Measurements from ENCODE around the gene GPR15LG. TPM values are rescaled to one million over a fixed set of nuclear protein-coding genes. Genes with fewer than 3 reads are reported as not detected.

Gene GPR15LG
- total RNA-seq, 1 experiment from 2014 or later, result not detected

GRCh38 chr10:84126785-84127167 is 46.8 kb upstream of the GPR15LG start (continued):
- TF ChIP-seq REST (IDR thresholded peaks at IDR 0.05; ENCODE audit: low read depth), result no peak

DNA sequence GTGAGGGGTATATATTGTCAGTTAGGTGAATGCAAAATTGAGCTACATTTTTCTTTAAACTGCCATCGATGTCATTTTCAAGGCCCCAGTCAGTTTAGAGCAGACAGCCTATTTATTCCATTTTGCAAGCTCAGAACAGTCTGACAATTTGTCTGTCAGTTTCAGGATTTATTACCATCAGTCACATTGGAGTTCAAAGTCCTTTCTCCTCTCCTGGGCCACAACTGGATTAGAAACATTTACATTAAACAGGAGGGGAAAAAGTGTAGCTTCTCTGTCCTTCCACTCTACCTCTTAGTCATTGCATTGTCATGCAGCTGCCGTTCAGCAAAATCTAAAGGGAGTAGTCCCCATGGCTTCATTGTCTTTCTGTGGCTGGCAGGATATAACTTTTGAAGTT is 37.8 kb upstream of the GPR15LG start:
- H3K9ac ChIP-seq (ENCODE audit: low read length), result no peak overlapping the region
- ATAC-seq (no peak), DNase-seq (ENCODE audit: low read depth, low spot score) (no peak)
- H3K4me1 ChIP-seq (ENCODE audit: control insufficient read depth in 1 of 2, insufficient read depth in 2 of 2, low read length in 2 of 2), result peaks cover 4 to 11% of the 10 kb centered on the region in 2 experiments; a peak in 2 of 4 replicates
- no TSS peak for BruUV-seq (replicated peaks)
- no peaks in the 10 kb centered on the region for H3K27me3 ChIP-seq (ENCODE audit: insufficient read depth, low read length)
- TF ChIP-seq ZBTB33 (IDR thresholded peaks at IDR 0.05; ENCODE audit: extremely low read depth, insufficient replicate concordance, low read length), result no peak
- no peak for TF ChIP-seq SRF (IDR thresholded peaks at IDR 0.05; ENCODE audit: low read depth)
- intact Hi-C loops (cut with micrococcal nuclease), result no loop called here
- H3K9me3 ChIP-seq (ENCODE audit: control insufficient read depth in 1 of 2, insufficient read depth in 1 of 2, low read depth in 1 of 2, low read length in 2 of 2), result no peaks in the 10 kb centered on the region
- ChIA-PET RAD21 (ENCODE audit: low non-redundant PET in 1 of 2, low total read pairs in 2 of 2, uncharacterized antibody in 2 of 2, unreplicated experiment in 2 of 2) (no interaction called here), POLR2A (no interaction called here), CTCF (no interaction called here)
- H4K20me1 ChIP-seq (ENCODE audit: insufficient read depth), result no peaks in the 10 kb centered on the region
- no peaks in the 10 kb centered on the region for H3K36me3 ChIP-seq (ENCODE audit: control insufficient read depth in 1 of 2, insufficient read depth in 2 of 2, low read length in 2 of 2)
- no peak overlapping the region for H3K4me2 ChIP-seq (ENCODE audit: low read length)
- H3K27ac ChIP-seq (ENCODE audit: low read depth, low read length), result no peak overlapping the region
- H3K79me2 ChIP-seq (ENCODE audit: insufficient read depth, low read length), result peaks cover 14% of the 10 kb centered on the region
- no peak overlapping the region for H2AFZ ChIP-seq (ENCODE audit: low read depth, low read length, poor library complexity, severe bottlenecking)
- H3K4me3 ChIP-seq (replicated peaks in 1 of 2; ENCODE audit: low read depth in 1 of 2, low read length in 2 of 2), result no peak overlapping the region
- H3K9me2 ChIP-seq (ENCODE audit: insufficient read depth), result no peaks in the 10 kb centered on the region
